ENCODE results near the gene SH3BGRL. TPM values are rescaled to one million over a fixed set of nuclear protein-coding genes. Genes with fewer than 3 reads are reported as not detected.

SH3BGRL gene
- total and polyA plus RNA-seq, 2 donors (not counting 1 experiment from before 2014, with no cell fraction given) = 41.6 to 258 TPM

DNA sequence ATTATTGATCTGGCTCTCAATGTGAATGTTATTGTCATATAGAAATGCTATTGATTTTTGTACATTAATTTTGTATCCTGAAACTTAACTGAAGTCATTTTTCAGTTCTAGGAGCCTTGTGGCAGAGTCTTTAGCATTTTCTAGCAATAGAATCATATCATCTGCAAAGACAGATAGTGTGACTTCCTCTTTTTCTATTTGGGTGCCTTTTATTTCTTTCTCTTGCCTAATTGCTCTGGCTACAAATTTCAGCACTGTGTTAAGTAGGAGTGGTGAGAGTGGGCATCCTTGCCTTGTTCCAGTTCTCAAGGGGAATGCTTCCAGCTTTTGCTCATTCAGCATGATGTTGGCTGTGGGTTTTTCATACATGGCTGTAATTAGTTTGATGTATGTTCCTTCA, 102.7 kb downstream of the SH3BGRL start:
- no peaks in the 10 kb centered on the region for H3K27me3 ChIP-seq (ENCODE audit: control insufficient read depth, insufficient read depth, low read length)
- no peaks in the 10 kb centered on the region for H3K4me1 ChIP-seq (ENCODE audit: control insufficient read depth, extremely low read depth, insufficient read depth, low read length)
- no peaks in the 10 kb centered on the region for H3K36me3 ChIP-seq (ENCODE audit: control insufficient read depth, insufficient read depth, low read length)
- H3K4me3 ChIP-seq (replicated peaks in 1 of 4; ENCODE audit: control extremely low read depth in 1 of 4, insufficient read depth in 1 of 4, low read depth in 3 of 4, low read length in 4 of 4) = no peak overlapping the region
- H2AFZ ChIP-seq (ENCODE audit: low read length) = no peak overlapping the region
- no peak overlapping the region for H3K27ac ChIP-seq (ENCODE audit: insufficient read depth, low read length)
- TF ChIP-seq EZH2 (IDR thresholded peaks at IDR 0.05; ENCODE audit: low read length, missing control alignments) (no peak), CTCF (conservative IDR thresholded peaks at IDR 0.05 in 1 of 2, IDR thresholded peaks at IDR 0.05 in 1 of 2; ENCODE audit: low read depth in 1 of 2, low read length in 2 of 2) (no peak)
- no peak overlapping the region for H3K4me2 ChIP-seq (ENCODE audit: extremely low read depth, insufficient read depth, low read length)
- no peak for DNase-seq (ENCODE audit: low read depth in 2 of 2)
- H4K20me1 ChIP-seq (ENCODE audit: control insufficient read depth, extremely low read depth, insufficient read depth, low read length) = no peaks in the 10 kb centered on the region
- H3K9ac ChIP-seq (ENCODE audit: insufficient read depth, low read length) = no peak overlapping the region
- H3K9me3 ChIP-seq (ENCODE audit: control insufficient read depth, insufficient read depth, low read depth, low read length) = no peaks in the 10 kb centered on the region
- no peaks in the 10 kb centered on the region for H3K79me2 ChIP-seq (ENCODE audit: control insufficient read depth, insufficient read depth, low read length)

GRCh38 chrX:81305240-81305639, 103.3 kb downstream of the SH3BGRL start:
- Histone ChIP-seq H4K20me1 (ENCODE audit: control insufficient read depth, extremely low read depth, insufficient read depth, low read length) (no peaks in the 10 kb centered on the region), H3K4me3 (replicated peaks in 1 of 4; ENCODE audit: control extremely low read depth in 1 of 4, insufficient read depth in 1 of 4, low read depth in 3 of 4, low read length in 4 of 4) (no peak overlapping the region), H3K27ac (ENCODE audit: insufficient read depth, low read length) (no peak overlapping the region), H3K9me3 (ENCODE audit: control insufficient read depth, insufficient read depth, low read depth, low read length) (no peaks in the 10 kb centered on the region), H3K79me2 (ENCODE audit: control insufficient read depth, insufficient read depth, low read length) (no peaks in the 10 kb centered on the region), H2AFZ (ENCODE audit: low read length) (no peak overlapping the region), H3K27me3 (ENCODE audit: control insufficient read depth, insufficient read depth, low read length) (no peaks in the 10 kb centered on the region), H3K36me3 (ENCODE audit: control insufficient read depth, insufficient read depth, low read length) (no peaks in the 10 kb centered on the region), H3K9ac (ENCODE audit: insufficient read depth, low read length) (no peak overlapping the region), H3K4me2 (ENCODE audit: extremely low read depth, insufficient read depth, low read length) (no peak overlapping the region), H3K4me1 (ENCODE audit: control insufficient read depth, extremely low read depth, insufficient read depth, low read length) (no peaks in the 10 kb centered on the region)
- TF ChIP-seq CTCF (conservative IDR thresholded peaks at IDR 0.05 in 1 of 2, IDR thresholded peaks at IDR 0.05 in 1 of 2; ENCODE audit: low read depth in 1 of 2, low read length in 2 of 2) (no peak), EZH2 (IDR thresholded peaks at IDR 0.05; ENCODE audit: low read length, missing control alignments) (no peak)
- no peak for DNase-seq (ENCODE audit: low read depth in 2 of 2)

- Histone ChIP-seq H3K27me3 (ENCODE audit: control insufficient read depth, insufficient read depth, low read length) (no peaks in the 10 kb centered on the region), H3K4me2 (ENCODE audit: extremely low read depth, insufficient read depth, low read length) (no peak overlapping the region), H3K27ac (ENCODE audit: insufficient read depth, low read length) (no peak overlapping the region), H3K9ac (ENCODE audit: insufficient read depth, low read length) (no peak overlapping the region), H3K9me3 (ENCODE audit: control insufficient read depth, insufficient read depth, low read depth, low read length) (no peaks in the 10 kb centered on the region), H3K79me2 (ENCODE audit: control insufficient read depth, insufficient read depth, low read length) (no peaks in the 10 kb centered on the region), H3K36me3 (ENCODE audit: control insufficient read depth, insufficient read depth, low read length) (no peaks in the 10 kb centered on the region), H4K20me1 (ENCODE audit: control insufficient read depth, extremely low read depth, insufficient read depth, low read length) (no peaks in the 10 kb centered on the region), H2AFZ (ENCODE audit: low read length) (no peak overlapping the region), H3K4me1 (ENCODE audit: control insufficient read depth, extremely low read depth, insufficient read depth, low read length) (no peaks in the 10 kb centered on the region), H3K4me3 (replicated peaks in 1 of 4; ENCODE audit: control extremely low read depth in 1 of 4, insufficient read depth in 1 of 4, low read depth in 3 of 4, low read length in 4 of 4) (no peak overlapping the region)
- TF ChIP-seq EZH2 (IDR thresholded peaks at IDR 0.05; ENCODE audit: low read length, missing control alignments) (no peak), CTCF (conservative IDR thresholded peaks at IDR 0.05 in 1 of 2, IDR thresholded peaks at IDR 0.05 in 1 of 2; ENCODE audit: low read depth in 1 of 2, low read length in 2 of 2) (no peak)
- DNase-seq (ENCODE audit: low read depth in 2 of 2) = no peak
Measured at GRCh38 chrX:81308086-81308829, 106.4 kb downstream of the SH3BGRL start.

Data from fibroblast of lung (primary cell).